Retina (tissue), 1 donor: ENCODE results near the gene TERT.
A peak's percentile ranks its signal among the peaks of the same experiment; 100 is the strongest.

Experiments
- DNase-seq: peaks from one replicate; pipeline ENCODE4 v3.0.0-alpha.2; 2016

The TERT gene

GRCh38 chr5:1318659-1319251, 23.9 kb upstream of the TERT start:
- DNase-seq, result no peak

- no peak for DNase-seq
Measured at GRCh38 chr5:1317921-1318565, 23.2 kb upstream of the TERT start.

- no peak for DNase-seq
Measured at GRCh38 chr5:1316588-1317340, 21.9 kb upstream of the TERT start.

GRCh38 chr5:1315709-1316587, 21.1 kb upstream of the TERT start:
- no peak for DNase-seq

GRCh38 chr5:1315018-1315708, 20.3 kb upstream of the TERT start:
- DNase-seq, result no peak

- no peak for DNase-seq
Measured at GRCh38 chr5:1314564-1314982, 19.7 kb upstream of the TERT start.

GRCh38 chr5:1312993-1313833, 18.3 kb upstream of the TERT start:
- no peak for DNase-seq

GRCh38 chr5:1312206-1312605, 17.3 kb upstream of the TERT start:
- DNase-seq, result no peak

GRCh38 chr5:1311439-1312055, 16.7 kb upstream of the TERT start:
- DNase-seq, result no peak

- no peak for DNase-seq
Measured at GRCh38 chr5:1310118-1310517, 15.2 kb upstream of the TERT start.

GRCh38 chr5:1304033-1304432, 9.2 kb upstream of the TERT start:
- DNase-seq, result no peak

- no peak for DNase-seq
Measured at GRCh38 chr5:1302258-1302657, 7.4 kb upstream of the TERT start.

GRCh38 chr5:1300581-1301083, 5.8 kb upstream of the TERT start:
- DNase-seq, result no peak

GRCh38 chr5:1299961-1300360, 5.1 kb upstream of the TERT start:
- DNase-seq, result no peak

- no peak for DNase-seq
Measured at GRCh38 chr5:1299511-1299850, 4.6 kb upstream of the TERT start.

GRCh38 chr5:1298723-1299510, 4.0 kb upstream of the TERT start:
- DNase-seq, result no peak

GRCh38 chr5:1298067-1298551, 3.2 kb upstream of the TERT start:
- no peak for DNase-seq

GRCh38 chr5:1297243-1297642, 2.4 kb upstream of the TERT start:
- no peak for DNase-seq

- no peak for DNase-seq
Measured at GRCh38 chr5:1295650-1296037, 776 bp upstream of the TERT start.

GRCh38 chr5:1294206-1294834, 548 bp downstream of the TERT start:
- peak; percentile 39 for DNase-seq
